ENCODE data around the gene PPP1CB.

The PPP1CB gene

GRCh38 chr2:28833740-28834470 lies 82.3 kb downstream of the PPP1CB start:
- H3K27ac ChIP-seq, result no peak overlapping the region

GRCh38 chr2:28835781-28836180 lies 84.2 kb downstream of the PPP1CB start:
- Histone ChIP-seq H3K27ac (no peak overlapping the region), H3K4me3 (no peak overlapping the region)

More at GRCh38 chr2:28833740-28834470, 82.3 kb downstream of the PPP1CB start:
- no peak overlapping the region for H3K4me3 ChIP-seq

- H3K4me3 ChIP-seq, result no peak overlapping the region
- no peak overlapping the region for H3K27ac ChIP-seq
Observed at GRCh38 chr2:28838971-28839370, 87.3 kb downstream of the PPP1CB start.

- Histone ChIP-seq H3K27ac (no peak overlapping the region), H3K4me3 (no peak overlapping the region)
Observed at GRCh38 chr2:28842042-28842441, 90.4 kb downstream of the PPP1CB start.

All from skin epidermis (tissue), 12 donors.